Measurements from ENCODE around the gene ZNF691. TPM values are rescaled to one million over a fixed set of nuclear protein-coding genes. Genes with fewer than 3 reads are reported as not detected.

ZNF691 gene
- total and polyA plus RNA-seq, 2 experiments from 2014 or later = 6.9 to 8.6 TPM

- Histone ChIP-seq H3K27ac (no peak overlapping the region), H3K79me2 (no peaks in the 10 kb centered on the region), H3K27me3 (no peaks in the 10 kb centered on the region), H3K4me2 (no peak overlapping the region), H3K9me3 (ENCODE audit: low read depth) (no peaks in the 10 kb centered on the region), H2AFZ (no peak overlapping the region), H3K36me3 (replicated peaks; ENCODE audit: insufficient read depth, low read depth) (no peaks in the 10 kb centered on the region), H3K4me3 (no peak overlapping the region), H3K4me1 (ENCODE audit: insufficient read depth) (no peaks in the 10 kb centered on the region), H3K9me2 (replicated peaks; ENCODE audit: insufficient read depth) (no peaks in the 10 kb centered on the region), H4K20me1 (ENCODE audit: insufficient read depth, poor library complexity, severe bottlenecking) (no peaks in the 10 kb centered on the region)
- 78% methylated on average over 2 of the region's 2 CpGs for WGBS (ENCODE audit: low lambda C conversion rate, missing lambda C conversion rate)
- DNase-seq (ENCODE audit: low spot score) = no peak
- TF ChIP-seq, protein P1, sequence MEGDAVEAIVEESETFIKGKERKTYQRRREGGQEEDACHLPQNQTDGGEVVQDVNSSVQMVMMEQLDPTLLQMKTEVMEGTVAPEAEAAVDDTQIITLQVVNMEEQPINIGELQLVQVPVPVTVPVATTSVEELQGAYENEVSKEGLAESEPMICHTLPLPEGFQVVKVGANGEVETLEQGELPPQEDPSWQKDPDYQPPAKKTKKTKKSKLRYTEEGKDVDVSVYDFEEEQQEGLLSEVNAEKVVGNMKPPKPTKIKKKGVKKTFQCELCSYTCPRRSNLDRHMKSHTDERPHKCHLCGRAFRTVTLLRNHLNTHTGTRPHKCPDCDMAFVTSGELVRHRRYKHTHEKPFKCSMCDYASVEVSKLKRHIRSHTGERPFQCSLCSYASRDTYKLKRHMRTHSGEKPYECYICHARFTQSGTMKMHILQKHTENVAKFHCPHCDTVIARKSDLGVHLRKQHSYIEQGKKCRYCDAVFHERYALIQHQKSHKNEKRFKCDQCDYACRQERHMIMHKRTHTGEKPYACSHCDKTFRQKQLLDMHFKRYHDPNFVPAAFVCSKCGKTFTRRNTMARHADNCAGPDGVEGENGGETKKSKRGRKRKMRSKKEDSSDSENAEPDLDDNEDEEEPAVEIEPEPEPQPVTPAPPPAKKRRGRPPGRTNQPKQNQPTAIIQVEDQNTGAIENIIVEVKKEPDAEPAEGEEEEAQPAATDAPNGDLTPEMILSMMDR (IDR thresholded peaks at IDR 0.05; ENCODE audit: poor library complexity) = no peak
- TF ChIP-seq EZH2 (IDR thresholded peaks at IDR 0.05; ENCODE audit: borderline replicate concordance) (no peak), EZH2phosphoT487 (IDR thresholded peaks at IDR 0.05; ENCODE audit: low read depth, severe bottlenecking, unreplicated experiment) (no peak)
These were observed 11.0 kb upstream of the ZNF691 start for GRCh38 chr1:42835422-42835821.

- Histone ChIP-seq H3K27me3 (no peaks in the 10 kb centered on the region), H4K20me1 (ENCODE audit: insufficient read depth, poor library complexity, severe bottlenecking) (no peaks in the 10 kb centered on the region), H3K9me3 (ENCODE audit: low read depth) (no peaks in the 10 kb centered on the region), H2AFZ (no peak overlapping the region), H3K4me2 (no peak overlapping the region), H3K4me3 (no peak overlapping the region), H3K27ac (no peak overlapping the region), H3K36me3 (replicated peaks; ENCODE audit: insufficient read depth, low read depth) (no peaks in the 10 kb centered on the region), H3K9me2 (replicated peaks; ENCODE audit: insufficient read depth) (no peaks in the 10 kb centered on the region), H3K4me1 (ENCODE audit: insufficient read depth) (no peaks in the 10 kb centered on the region), H3K79me2 (no peaks in the 10 kb centered on the region)
- no peak for DNase-seq (ENCODE audit: low spot score)
- no peak for TF ChIP-seq EZH2phosphoT487 (IDR thresholded peaks at IDR 0.05; ENCODE audit: low read depth, severe bottlenecking, unreplicated experiment)
- no peak for TF ChIP-seq EZH2 (IDR thresholded peaks at IDR 0.05; ENCODE audit: borderline replicate concordance)
- TF ChIP-seq, protein P1 (IDR thresholded peaks at IDR 0.05; ENCODE audit: poor library complexity) = no peak
- WGBS (ENCODE audit: low lambda C conversion rate, missing lambda C conversion rate) = 56% methylated on average over 3 of the region's 3 CpGs
These were observed 8.7 kb upstream of the ZNF691 start for GRCh38 chr1:42837709-42838108.

- no peak for DNase-seq (ENCODE audit: low spot score)
- Histone ChIP-seq H3K9me3 (ENCODE audit: low read depth) (no peaks in the 10 kb centered on the region), H3K4me3 (no peak overlapping the region), H3K9me2 (replicated peaks; ENCODE audit: insufficient read depth) (no peaks in the 10 kb centered on the region), H3K4me2 (no peak overlapping the region), H3K27me3 (no peaks in the 10 kb centered on the region), H3K27ac (no peak overlapping the region), H4K20me1 (ENCODE audit: insufficient read depth, poor library complexity, severe bottlenecking) (no peaks in the 10 kb centered on the region), H2AFZ (no peak overlapping the region), H3K4me1 (ENCODE audit: insufficient read depth) (no peaks in the 10 kb centered on the region), H3K79me2 (no peaks in the 10 kb centered on the region), H3K36me3 (replicated peaks; ENCODE audit: insufficient read depth, low read depth) (no peaks in the 10 kb centered on the region)
- WGBS (ENCODE audit: low lambda C conversion rate, missing lambda C conversion rate) = 88% methylated on average over 7 of the region's 7 CpGs
- no peak for TF ChIP-seq EZH2 (IDR thresholded peaks at IDR 0.05; ENCODE audit: borderline replicate concordance)
- no peak for TF ChIP-seq EZH2phosphoT487 (IDR thresholded peaks at IDR 0.05; ENCODE audit: low read depth, severe bottlenecking, unreplicated experiment)
- TF ChIP-seq, protein P1 (IDR thresholded peaks at IDR 0.05; ENCODE audit: poor library complexity) = no peak
These were observed 7.8 kb upstream of the ZNF691 start for GRCh38 chr1:42838482-42839190.
